ENCODE data around the gene SLC48A1. TPM values are rescaled to one million over a fixed set of nuclear protein-coding genes. Genes with fewer than 3 reads are reported as not detected.
"Not testable (repeated sequence)": the region's sequence is repeated elsewhere in the genome, so short reads cannot be mapped to it uniquely, and the experiment has no call there.

Gene SLC48A1
- total RNA-seq, 1 donor from 2014 or later = 41.3 TPM

DNA sequence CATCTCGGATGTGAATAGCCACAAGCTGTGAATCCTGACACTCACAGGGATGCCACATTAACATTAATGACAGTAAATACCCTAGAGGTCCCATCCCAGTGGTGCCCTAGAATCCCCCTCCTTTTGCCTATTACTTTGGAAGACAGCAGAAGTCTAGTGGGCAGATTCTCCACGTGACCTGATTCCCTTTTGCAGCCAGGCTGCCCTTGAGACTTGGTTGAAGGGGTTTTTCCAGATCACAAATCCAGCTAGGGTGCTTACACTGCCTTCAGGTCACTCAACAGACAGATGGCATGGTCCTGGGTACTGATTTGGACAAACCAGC lies 38.0 kb downstream of the SLC48A1 start:
- no peak for DNase-seq (ENCODE audit: low spot score)

DNA sequence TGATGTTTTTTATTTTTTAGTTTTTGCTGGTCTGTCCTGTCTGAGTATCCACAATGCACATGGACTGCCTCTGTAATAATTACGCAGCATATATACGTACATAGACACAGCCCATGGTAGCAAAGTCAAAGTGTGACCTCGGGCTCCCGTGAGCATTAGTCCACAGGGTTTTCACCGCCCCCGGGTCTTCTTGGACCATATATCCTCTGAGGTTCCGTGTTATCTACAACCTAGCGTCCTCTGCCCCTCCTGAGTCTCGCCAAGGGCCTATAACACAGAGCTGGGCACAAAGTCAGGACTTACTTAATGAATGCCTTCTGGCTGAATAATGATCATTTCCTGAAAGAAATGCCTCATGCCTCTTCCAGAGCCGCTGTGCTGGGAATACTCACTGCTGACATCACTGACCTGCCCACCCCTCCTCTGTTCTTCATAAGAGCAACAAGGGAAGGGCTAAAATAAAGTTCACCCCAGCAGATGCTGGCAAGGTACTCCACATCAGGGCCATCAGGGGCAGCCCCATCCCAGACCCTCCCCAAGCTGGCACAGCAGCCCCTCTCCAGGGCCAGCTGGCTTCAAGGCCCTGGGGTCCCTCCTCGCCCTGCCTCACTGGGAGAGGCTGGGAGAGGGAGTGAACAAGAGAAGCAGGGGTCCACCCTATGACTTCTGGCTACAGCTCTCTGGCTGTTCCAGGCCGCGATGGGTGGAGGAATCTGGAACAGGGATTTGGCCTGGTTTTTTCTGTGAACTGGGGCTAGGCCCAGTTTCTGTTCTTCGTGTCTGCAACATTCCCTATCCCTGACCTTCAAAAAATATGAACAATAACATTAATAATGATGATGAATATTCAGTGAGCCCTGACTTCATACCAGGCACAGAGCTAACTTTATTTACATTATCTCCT lies 38.8 kb downstream of the SLC48A1 start:
- peak; percentile 73 for DNase-seq (ENCODE audit: low spot score)

DNA sequence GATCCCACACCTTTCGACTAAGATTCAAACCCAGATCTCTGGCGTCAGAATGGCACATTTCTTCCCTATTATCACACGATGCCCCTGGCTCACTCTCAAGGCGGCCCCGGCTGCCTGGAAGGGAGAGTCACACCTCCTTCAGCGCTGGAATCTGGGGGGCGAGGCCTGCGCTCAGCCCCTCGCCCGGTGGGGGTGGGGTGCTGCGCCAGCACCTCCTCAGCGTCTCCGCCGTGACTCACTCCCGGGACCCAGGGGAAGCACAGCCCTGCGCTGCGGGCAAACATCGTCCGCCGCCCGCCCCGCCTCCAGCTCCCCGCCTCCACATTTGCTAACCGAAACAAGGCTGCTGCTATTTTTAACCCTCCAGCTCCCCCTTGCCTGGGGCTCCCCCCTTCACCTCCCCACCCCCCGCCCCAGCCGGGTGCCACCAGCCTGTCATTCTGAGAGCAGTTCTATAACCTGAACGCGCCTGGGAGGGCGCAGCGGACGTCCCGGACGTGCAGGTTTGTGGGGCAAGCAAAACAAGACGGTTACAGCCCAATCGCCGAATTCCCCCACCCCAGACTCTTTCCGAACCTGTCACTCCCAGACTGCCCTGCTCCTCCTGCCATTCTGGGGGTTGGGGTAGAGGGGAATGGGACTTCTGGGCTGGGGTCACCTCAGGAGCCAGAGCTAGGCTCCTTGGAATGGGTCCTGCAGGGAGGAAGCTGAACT lies 39.9 kb downstream of the SLC48A1 start:
- peak; percentile 93 for DNase-seq (ENCODE audit: low spot score)

GRCh38 chr12:47813511-47814196 lies 40.6 kb downstream of the SLC48A1 start:
- DNase-seq (ENCODE audit: low spot score) = no peak

- DNase-seq (ENCODE audit: low spot score) = no peak
Measured at GRCh38 chr12:47814539-47815170, 41.6 kb downstream of the SLC48A1 start.

GRCh38 chr12:47815447-47815846 lies 42.4 kb downstream of the SLC48A1 start:
- not testable (repeated sequence) for DNase-seq (ENCODE audit: low spot score)

DNA sequence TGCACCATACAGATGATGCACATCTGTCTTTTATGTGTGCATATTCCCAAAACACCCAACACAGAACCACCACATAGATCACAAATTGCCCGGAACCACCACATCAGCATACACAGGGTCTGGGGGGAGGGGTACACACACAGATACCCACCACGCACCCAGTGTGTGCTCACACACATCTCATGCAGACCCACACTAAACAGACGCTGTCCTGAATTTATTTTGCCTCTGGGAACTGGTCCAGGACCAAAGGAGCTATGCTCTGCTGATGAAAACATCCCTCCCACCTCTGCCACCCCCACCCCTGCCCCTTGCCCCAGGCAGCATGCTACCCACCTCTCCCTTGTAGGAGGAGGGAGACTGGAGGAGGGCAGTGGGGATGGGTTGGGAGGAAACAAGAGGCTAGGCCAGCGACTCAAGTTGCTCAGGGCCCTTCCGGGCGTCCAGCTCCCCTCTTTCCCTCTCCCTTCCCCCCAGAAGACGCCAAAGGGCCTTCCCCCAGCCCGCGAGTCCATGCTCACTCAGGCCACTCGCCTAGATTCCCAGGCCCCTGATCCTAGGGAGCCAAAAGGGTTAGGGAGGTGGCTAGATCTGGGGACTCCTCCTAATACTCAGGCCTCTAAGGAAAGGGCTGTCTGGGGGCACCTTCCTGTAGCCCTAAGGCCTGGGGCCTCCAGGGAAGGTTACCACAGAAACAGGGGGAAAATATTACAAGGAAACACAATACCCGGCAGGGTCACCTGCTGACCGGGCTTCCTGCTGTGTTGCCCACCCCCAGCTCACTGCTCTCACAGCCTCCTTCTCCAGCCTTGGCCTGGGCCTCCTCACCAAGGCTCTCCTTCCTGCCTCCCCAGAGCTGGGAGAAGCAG lies 43.6 kb downstream of the SLC48A1 start:
- DNase-seq (ENCODE audit: low spot score) = no peak

GRCh38 chr12:47817272-47818006 lies 44.4 kb downstream of the SLC48A1 start:
- no peak for DNase-seq (ENCODE audit: low spot score)

DNA sequence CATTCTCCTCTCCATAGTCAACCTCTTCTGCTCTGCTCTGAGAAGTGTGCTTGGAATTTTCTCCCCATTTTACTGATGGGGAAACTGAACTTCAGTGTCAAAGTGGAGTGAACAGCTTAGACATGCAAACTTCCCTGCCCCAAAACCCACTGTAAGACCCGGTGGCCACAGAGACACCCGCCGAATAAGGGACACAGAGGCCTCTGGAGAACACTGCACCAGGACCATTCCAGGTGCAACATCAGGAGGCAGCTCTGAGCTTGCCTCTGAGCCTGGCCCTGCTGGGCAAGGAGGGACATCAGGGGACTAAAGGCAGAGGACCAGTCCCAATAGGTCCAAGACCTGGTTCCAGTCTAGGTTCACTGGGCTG lies 45.0 kb downstream of the SLC48A1 start:
- no peak for DNase-seq (ENCODE audit: low spot score)

DNA sequence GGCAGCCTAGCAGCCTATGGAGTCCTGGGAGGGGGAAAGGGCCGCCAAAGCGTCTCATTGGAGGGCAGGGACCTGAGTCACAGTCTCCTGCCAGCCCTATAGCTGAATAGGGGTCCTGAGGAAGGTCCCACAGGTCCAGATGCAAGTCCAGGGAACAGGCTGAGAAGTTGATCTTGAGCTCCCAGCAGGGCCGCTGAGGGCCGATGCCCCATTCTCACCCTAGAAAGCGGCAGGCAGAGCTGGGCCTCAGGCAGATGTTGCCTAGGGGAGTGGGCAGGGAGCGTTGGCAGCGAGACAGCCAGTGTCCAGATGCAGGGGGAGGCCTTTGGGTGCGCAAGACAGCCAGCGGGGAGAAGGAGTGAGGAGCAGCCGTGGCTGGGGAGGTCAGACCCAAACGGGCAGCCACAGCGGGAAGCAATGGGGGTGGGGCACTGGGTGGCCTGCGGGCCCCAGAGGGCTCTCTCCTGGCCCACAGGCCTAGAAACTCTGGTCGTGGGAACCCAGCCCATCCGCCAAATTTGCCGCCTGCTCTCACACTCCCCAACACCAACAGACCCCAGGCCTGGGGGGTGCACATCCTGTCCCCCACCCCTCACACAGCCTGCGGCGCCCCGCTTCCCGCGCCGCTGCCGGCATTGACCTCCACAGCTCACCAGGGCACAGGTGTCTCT lies 45.6 kb downstream of the SLC48A1 start:
- DNase-seq (ENCODE audit: low spot score) = no peak

- DNase-seq (ENCODE audit: low spot score) = peak; percentile 76
Measured at GRCh38 chr12:47819138-47819895, 46.3 kb downstream of the SLC48A1 start.

- peak; percentile 93 for DNase-seq (ENCODE audit: low spot score)
Measured at GRCh38 chr12:47819896-47820630, 47.0 kb downstream of the SLC48A1 start, which contains the start of gene HDAC7. HDAC7 (minus strand) TSS chr12:47819903; CDS start chr12:47819785, 118 bp downstream.

DNA sequence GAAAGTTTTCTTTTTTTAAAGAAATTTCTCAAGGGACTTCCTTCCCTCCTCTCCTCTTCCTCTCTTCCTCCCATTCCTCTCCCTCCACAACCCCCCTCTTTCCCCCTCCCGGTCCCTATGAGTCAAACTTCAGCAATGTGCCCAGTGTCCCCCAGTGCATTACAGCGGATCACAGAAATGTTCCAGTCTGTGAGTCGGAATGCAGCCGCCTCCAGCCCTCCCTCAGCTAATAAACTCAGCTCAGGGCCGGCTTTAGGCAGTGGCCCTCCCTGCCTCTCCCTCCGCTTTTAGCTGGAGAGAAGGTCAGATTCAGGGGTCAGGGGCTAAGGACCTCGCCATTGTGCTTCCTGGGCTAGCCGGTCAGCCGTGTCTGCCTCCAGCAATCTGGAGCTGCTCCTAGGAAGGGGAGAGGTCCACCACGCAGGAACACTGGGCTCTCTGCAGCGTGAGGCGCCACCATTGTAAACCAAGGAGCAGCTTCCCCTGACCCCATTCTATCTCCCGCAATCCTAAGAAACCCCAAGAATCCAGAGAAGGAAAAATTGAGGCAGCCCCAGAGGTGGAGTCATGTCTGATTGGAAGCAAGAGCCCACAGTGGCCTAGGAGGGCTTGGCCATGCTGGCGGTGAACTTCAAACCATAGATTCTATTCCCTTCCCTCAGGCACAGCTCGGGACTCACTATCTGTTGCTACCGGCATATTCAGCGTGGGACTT lies 47.8 kb downstream of the SLC48A1 start:
- peak; percentile 92 for DNase-seq (ENCODE audit: low spot score)

DNA sequence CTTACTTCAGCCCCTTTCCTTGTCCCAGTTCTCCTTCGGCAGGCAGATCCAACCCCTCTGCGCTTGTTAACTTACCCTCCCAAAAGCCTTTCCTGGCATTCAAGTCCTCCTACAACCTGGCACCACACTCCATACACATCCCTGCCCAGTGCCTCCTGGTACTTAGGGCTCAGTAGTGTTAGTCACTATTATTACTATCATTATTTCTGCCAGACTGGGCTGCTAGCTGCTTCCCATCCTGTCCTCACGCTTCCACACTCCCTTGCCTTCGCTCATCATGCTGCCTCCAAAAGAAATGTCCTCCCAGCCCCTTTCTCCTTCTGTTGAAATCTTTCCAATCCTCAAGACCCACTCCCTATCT lies 48.3 kb downstream of the SLC48A1 start:
- no peak for DNase-seq (ENCODE audit: low spot score)

DNA sequence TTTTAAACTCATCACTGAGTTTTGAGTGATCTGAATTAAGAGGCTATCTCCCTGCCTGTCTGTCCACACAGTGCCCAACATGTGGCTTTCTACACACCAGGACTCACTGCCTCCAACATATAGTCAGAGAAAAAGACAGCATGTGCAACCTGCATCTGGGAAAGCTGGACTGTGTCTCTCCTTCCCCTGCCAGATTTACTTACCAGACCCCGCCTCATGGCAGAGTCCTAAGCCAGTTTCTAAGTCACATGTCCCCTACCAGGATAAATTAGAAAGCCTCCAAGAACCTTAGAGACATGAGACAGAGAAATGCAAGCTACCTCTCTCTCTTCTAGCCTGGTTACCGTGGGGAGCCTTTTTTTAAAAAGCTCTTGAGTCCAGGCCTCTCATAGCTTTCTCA lies 49.4 kb downstream of the SLC48A1 start:
- no peak for DNase-seq (ENCODE audit: low spot score)

DNA sequence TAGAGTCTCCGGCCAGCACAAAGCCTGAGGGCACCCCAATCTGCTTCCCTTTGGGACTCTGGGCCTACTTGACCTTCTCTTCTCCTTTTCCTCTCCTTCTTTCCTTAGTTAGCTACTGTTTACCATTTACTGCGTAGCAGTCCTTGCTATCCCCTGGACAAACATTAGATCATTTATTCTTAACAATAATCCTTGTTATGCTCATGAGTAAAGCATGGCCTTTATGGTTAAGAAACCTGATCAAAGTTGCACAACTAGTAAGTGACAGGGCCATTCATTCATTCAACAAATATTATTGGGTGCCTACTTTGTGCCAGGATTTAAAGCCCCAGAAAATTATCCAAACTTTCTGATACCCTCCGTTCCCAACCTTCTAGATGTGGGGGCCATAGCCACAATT lies 49.8 kb downstream of the SLC48A1 start:
- no peak for DNase-seq (ENCODE audit: low spot score)

DNA sequence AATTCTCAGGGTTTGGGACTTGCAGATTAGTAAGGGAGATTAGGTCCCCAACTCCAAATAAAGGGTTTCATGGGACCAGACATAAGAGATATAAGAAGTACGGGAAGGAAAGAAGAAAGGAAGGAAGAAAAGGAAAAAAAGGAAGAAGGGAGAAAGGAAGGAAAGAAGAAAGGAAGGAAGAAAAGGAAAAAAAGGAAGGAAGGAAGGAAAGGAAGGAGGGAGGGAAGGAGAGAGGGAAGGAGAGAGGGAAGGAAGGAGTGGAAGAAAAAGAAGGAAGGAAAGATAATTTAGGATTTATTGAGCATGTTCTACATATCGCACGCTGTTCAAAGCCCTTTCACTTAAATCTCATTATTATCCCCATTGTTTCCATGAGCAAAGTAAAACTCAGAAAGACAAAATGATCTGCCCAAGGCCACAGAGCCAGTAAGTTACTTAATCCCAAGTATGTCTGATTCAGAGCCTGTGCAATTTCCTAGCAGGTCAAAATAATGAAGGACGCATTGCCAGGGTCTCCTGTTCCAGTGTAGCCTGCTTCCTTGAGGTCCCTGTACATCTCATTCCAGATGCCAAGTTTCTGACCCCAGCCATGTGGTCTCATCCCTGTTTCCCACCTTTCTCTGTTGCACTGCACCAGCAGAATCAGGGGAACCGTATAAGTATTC lies 50.5 kb downstream of the SLC48A1 start:
- no peak for DNase-seq (ENCODE audit: low spot score)
